ENCODE results near the gene ANKUB1. TPM values are rescaled to one million over a fixed set of nuclear protein-coding genes. Genes with fewer than 3 reads are reported as not detected.

The ANKUB1 gene
- total and polyA plus RNA-seq, 9 of the 15 experiments (the other 6 are each of a cell fraction or from before 2014, with no cell fraction given): not detected

GRCh38 chr3:149801195-149801594 is 8.8 kb upstream of the ANKUB1 start:
- Histone ChIP-seq H3K9me1 (ENCODE audit: control insufficient read depth, insufficient read depth, low read length) (no peaks in the 10 kb centered on the region), H4K20me1 (replicated peaks; ENCODE audit: control insufficient read depth, insufficient read depth, low read length) (no peaks in the 10 kb centered on the region), H3K9ac (ENCODE audit: insufficient read depth in 1 of 2, low read depth in 2 of 2, low read length in 2 of 2) (no peak overlapping the region), H3K27me3 (ENCODE audit: control insufficient read depth in 2 of 2, insufficient read depth in 2 of 2, low read length in 2 of 2) (no peaks in the 10 kb centered on the region), H3K27ac (ENCODE audit: extremely low read depth, low read depth, low read length) (no peak overlapping the region), H3K36me3 (ENCODE audit: control insufficient read depth, insufficient read depth, low read length) (no peaks in the 10 kb centered on the region), H2AFZ (ENCODE audit: low read depth, low read length) (no peak overlapping the region), H3K79me2 (ENCODE audit: control insufficient read depth, insufficient read depth, low read length) (no peaks in the 10 kb centered on the region), H3K4me2 (ENCODE audit: insufficient read depth, low read length) (no peak overlapping the region), H3K4me3 (no peak overlapping the region), H3K4me1 (replicated peaks in 1 of 2; ENCODE audit: control insufficient read depth in 2 of 2, insufficient read depth in 2 of 2, low read length in 2 of 2) (no peaks in the 10 kb centered on the region), H3K9me3 (replicated peaks; ENCODE audit: control insufficient read depth, insufficient read depth, low read depth, low read length) (no peaks in the 10 kb centered on the region)
- CTCF ChIA-PET (ENCODE audit: low intra/inter-chr PET ratio): no interaction called here
- intact Hi-C loops (cut with micrococcal nuclease): no loop called here
- POLR2A ChIA-PET: interaction anchor here (0.9 kb wide), 1 partner anchor 12 kb away, joined by 3 read pairs; no protein-coding TSS in a partner anchor
- no TSS peak for BruUV-seq (replicated peaks)
- FAIRE-seq: no peak
- TF ChIP-seq ARHGAP35 (IDR thresholded peaks at IDR 0.05; ENCODE audit: partially characterized antibody) (no peak), CXXC5 (CRISPR knock-in tag; IDR thresholded peaks at IDR 0.05) (no peak), PCBP1 (IDR thresholded peaks at IDR 0.05; ENCODE audit: low read depth, low read length, poor library complexity, severe bottlenecking) (no peak), MCM3 (IDR thresholded peaks at IDR 0.05) (no peak), ATF4 (CRISPR knock-in tag; IDR thresholded peaks at IDR 0.05) (no peak), CGGBP1 (CRISPR knock-in tag; IDR thresholded peaks at IDR 0.05) (no peak)
- ATAC-seq: no peak
- no peak for DNase-seq (ENCODE audit: extremely low read depth in 1 of 4, low spot score in 3 of 4)
- in situ Hi-C loops (cut with MboI): no loop called here
- 0% methylated on average over 1 of the region's 1 CpG for WGBS (ENCODE audit: insufficient coverage, low coverage, missing lambda C conversion rate)
